GM12875 (cell line): ENCODE measurements around the gene KCNMA1.
"Not testable (repeated sequence)": the region's sequence is repeated elsewhere in the genome, so short reads cannot be mapped to it uniquely, and the experiment has no call there.

Source experiments
- H3K4me3 ChIP-seq: one replicate; pipeline ENCODE4 v1.5.1; 2011; ENCODE audit warnings: low read depth, low read length, control low read depth
- CTCF ChIP-seq: IDR thresholded peaks from 2 replicates; pipeline ENCODE4 v1.5.1; 2011; ENCODE audit warnings: low read depth, mild to moderate bottlenecking, control low read depth, inconsistent platforms, low read length, moderate library complexity, borderline replicate concordance; ENCODE audit not compliant: insufficient read depth

KCNMA1 gene

DNA sequence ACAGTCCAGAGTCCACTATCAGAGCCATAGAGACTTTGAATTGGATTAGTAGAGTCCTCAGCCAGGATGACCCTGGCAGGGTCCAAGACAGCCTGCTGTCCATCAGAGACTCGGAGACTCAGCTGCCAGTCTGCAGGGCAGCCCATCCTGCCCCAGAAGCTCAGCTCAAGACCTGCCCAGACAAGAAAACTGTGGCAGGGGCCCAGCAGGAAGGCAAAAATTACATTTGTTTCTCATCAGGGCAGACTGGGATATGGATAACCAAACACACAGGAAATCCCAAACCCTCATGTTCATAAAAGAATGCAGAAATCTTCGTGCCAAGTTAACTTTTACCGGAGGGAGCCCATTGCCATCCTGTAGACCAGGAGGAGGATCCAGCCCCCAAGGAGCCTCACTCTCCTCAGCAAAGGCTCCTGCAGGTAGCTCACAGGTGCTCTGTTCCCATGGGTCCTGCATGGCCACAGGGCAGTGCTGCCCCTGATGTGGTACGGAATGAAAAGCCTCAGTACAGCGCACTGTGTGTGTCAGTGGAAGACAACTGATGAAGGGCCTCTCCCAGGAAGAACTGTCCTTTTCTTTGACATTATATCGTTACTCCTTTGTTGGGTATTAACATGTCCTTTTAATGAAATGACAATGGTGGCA, 222.2 kb downstream of the KCNMA1 start:
- TF ChIP-seq CTCF: no peak
- no peak overlapping the region for H3K4me3 ChIP-seq

DNA sequence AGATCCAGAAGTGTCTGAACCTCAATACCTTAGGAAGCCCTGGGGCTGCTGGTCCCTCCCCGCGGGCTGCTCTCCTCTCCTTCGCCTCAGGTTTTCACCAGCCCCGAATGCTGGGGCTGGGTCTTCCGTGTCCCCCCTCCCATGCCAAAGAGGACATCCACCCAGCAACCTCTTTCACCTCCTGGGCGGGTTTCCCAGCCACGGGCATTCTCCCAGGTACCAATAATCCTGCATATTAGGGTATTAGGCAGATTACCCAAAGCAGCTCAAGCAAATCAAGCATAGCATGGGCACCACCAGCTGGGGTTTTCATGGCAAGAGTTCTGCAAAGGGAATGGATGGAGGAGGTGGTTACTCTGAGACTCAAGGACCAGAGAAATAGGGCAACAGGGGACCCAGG, 224.4 kb downstream of the KCNMA1 start:
- TF ChIP-seq CTCF: no peak

GRCh38 chr10:77412573-77413133, 225.0 kb downstream of the KCNMA1 start:
- H3K4me3 ChIP-seq: not testable (repeated sequence)

More for the DNA sequence above, 224.4 kb downstream of the KCNMA1 start:
- no peak overlapping the region for H3K4me3 ChIP-seq

GRCh38 chr10:77411805-77412204, 225.8 kb downstream of the KCNMA1 start:
- TF ChIP-seq CTCF: no peak
- H3K4me3 ChIP-seq: no peak overlapping the region

GRCh38 chr10:77410523-77410922, 227.1 kb downstream of the KCNMA1 start:
- H3K4me3 ChIP-seq: no peak overlapping the region
- TF ChIP-seq CTCF: no peak

- no peak for TF ChIP-seq CTCF
- no peak overlapping the region for H3K4me3 ChIP-seq
Observed at GRCh38 chr10:77409697-77410471, 227.7 kb downstream of the KCNMA1 start.

- no peak for TF ChIP-seq CTCF
Observed at GRCh38 chr10:77408259-77408658, 229.3 kb downstream of the KCNMA1 start.

More at GRCh38 chr10:77408259-77408658, 229.3 kb downstream of the KCNMA1 start:
- no peak overlapping the region for H3K4me3 ChIP-seq
